NCI-H2196 treated with DMSO at 0.1 percent for 48 hours (cell line): ENCODE measurements around the gene SEPTIN8.
"Not testable (repeated sequence)": the region's sequence is repeated elsewhere in the genome, so short reads cannot be mapped to it uniquely, and the experiment has no call there.

ENCODE experiments used
- DNase-seq: peaks from one replicate; lab custom pipeline; 2025; ENCODE audit not compliant: unreplicated experiment; lab: John Stamatoyannopoulos, UW

The SEPTIN8 gene

DNA sequence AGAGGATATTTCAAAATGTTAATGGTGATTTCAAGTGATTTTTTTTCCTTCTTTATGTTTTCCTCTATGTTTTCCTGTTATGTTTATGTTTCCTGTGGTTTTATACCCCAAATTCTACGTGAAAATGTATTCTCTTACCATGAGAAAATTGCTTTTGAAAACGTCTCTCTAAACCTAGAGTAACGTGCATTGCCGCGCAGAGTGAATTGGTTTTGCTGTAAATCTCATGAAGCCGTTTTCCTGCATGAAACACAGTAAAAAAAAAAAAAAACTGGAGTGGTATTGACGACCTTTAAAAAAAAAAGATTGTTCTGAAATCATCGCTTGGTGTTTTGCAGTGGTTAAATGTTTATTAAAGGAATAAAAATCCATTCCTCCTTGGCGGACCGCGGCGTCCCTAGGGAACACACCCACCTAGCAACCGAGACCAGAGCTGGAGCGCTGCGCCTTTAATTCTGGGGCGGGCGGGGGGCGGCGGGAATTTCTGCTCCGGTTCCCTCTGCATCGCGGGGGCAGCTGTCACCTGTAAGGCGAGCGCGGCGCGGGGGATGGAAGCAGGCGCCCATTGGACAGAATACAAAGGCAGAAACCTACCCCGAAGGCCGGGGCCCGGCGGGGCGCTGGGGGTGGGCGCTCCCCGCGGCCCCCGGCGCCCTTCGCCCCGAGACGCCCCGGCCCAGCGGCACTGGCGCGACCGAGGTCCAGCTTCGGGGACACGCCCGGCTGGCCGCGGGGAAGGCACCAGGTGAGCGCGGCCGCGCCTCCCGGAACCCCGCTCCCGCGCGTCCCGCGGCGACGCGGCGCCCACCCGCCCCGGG is 36.0 kb upstream of the SEPTIN8 start, which contains the start of gene SOWAHA:
Gene SOWAHA, plus strand, starts transcription at position 522 of the 818 bp plus-strand sequence. CDS start 320 bp downstream, outside the sequence.
- DNase-seq = no peak

- DNase-seq = no peak
These were observed 35.2 kb upstream of the SEPTIN8 start for GRCh38 chr5:132812123-132812765.

DNA sequence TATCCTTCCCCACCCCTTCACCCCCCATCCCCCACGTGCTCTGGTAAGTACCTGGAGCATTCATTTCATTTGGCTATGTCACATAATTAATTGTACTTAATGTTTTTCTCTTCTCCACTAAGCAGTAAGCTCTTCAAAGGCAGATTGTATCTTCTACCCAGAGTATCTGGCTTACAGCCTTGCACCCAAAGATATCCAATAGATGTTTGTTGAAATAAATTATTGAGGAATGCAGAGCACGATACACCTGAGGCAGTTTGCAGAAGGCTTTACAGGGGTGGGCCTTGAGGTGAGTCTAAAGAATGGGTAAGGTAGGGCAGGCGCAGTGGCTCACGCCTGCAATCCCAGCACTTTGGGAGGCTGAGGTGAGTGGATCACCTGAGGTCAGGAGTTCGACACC is 33.6 kb upstream of the SEPTIN8 start:
- DNase-seq = no peak

DNA sequence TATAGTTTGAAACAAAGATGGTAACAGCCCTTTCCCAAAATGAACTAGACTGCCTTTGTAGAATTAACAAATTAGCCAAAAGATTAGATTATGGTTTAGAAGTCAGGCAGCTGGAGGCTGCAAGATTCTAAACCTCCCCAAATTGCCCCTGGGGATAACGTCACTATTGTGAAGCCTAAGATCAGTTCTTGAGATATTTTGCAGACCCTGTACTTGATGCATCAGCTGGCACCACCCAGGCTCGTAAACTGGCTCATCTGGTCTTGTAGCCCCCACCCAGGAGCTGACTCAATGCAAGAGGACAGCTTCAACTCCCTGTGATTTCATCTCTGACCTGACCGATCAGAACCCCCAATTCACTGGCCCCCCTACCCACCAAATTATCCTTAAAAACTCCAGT is 31.8 kb upstream of the SEPTIN8 start:
- DNase-seq = no peak

- DNase-seq = no peak
These were observed 31.4 kb upstream of the SEPTIN8 start for GRCh38 chr5:132808448-132808847.

GRCh38 chr5:132807163-132807838 is 30.3 kb upstream of the SEPTIN8 start:
- no peak for DNase-seq

GRCh38 chr5:132806804-132807162 is 29.7 kb upstream of the SEPTIN8 start:
- not testable (repeated sequence) for DNase-seq

GRCh38 chr5:132805872-132806271 is 28.8 kb upstream of the SEPTIN8 start:
- not testable (repeated sequence) for DNase-seq

- not testable (repeated sequence) for DNase-seq
These were observed 27.2 kb upstream of the SEPTIN8 start for GRCh38 chr5:132804219-132804618.

DNA sequence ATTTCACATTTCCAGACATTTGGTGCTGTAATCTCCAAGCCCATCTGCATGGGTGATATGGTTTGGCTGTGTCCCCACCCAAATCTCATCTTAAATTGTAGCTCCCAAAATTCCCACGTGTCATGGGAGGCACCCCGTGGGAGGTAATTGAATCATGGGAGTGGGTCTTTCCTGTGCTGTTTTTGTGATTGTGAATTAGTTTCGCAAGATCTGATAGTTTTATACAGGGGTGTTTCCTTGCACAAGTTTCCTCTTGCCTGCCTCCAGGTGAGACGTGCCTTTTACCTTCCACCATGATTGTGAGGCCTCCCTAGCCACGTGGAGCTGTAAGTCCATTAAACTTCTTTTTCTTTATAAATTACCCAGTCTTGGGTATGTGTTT is 25.6 kb upstream of the SEPTIN8 start:
- DNase-seq = not testable (repeated sequence)

DNA sequence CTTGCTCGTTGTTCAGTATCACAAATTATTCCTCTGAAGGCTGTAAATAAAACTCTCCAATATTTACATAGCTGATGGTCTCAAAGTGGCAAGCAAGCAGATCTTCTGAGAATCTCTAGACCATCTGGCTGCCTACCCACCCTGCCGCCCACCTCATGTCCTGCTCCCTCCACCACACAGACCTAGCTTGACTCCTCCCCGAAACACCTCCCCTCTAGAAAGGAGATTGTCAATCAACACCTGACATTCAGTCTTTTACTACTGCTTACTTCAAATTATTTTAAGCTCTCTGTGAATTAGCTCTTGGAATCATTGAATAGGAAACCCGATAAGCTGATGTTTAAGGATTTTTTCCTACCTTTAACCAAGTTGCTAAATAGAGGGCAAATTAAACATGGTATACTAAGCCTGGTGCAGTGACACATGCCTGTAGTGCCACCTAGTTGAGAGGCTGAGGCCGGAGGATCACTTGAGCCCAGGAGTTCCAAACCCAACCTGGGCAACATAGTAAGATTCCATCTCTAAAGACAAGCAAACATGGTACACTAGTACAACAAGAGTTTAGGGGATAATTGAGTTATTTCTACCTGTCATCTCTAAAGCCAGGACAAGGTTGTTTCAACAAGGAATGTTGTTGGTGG is 25.1 kb upstream of the SEPTIN8 start:
- DNase-seq = no peak

DNA sequence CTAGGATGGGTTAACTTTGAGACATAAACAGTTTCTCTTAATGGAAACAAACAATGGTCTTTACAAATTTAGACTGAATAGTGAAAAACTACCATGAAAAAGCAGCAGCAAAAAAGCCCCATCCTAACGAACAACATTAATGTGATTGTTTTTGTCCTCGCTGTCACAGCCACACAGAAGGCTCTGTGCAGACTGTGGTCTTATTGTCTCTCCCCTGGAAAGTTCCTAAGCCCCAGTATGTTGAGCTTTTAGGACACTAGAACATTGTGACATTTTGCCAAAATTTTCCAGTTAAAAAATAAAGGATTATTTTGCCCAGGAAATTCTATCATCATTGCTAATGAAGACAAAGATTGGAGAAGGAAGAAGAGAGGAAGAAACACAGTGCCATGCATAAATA is 23.5 kb upstream of the SEPTIN8 start:
- DNase-seq = no peak

GRCh38 chr5:132799392-132799791 is 22.4 kb upstream of the SEPTIN8 start:
- DNase-seq = no peak

DNA sequence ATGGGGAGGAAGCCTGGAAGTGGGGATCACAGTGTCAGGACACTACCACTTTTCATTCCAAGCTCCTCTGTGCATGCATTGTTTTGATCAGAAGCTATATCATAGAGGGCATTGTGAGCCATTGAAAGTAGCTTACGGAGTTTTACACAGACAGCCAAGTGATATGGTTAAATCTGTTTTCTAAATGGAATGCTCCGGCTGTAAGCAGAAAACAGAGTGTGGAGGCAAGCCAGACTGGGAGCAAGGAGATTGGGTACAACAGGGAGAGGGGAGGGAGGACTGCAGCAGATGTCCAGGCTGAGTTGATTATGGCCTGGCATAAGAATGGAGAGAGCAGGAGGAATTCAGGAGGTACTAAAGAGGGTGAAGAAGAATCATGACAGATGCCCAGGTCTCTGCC is 20.6 kb upstream of the SEPTIN8 start:
- DNase-seq = no peak

- no peak for DNase-seq
These were observed 14.0 kb upstream of the SEPTIN8 start for GRCh38 chr5:132791026-132791425.

DNA sequence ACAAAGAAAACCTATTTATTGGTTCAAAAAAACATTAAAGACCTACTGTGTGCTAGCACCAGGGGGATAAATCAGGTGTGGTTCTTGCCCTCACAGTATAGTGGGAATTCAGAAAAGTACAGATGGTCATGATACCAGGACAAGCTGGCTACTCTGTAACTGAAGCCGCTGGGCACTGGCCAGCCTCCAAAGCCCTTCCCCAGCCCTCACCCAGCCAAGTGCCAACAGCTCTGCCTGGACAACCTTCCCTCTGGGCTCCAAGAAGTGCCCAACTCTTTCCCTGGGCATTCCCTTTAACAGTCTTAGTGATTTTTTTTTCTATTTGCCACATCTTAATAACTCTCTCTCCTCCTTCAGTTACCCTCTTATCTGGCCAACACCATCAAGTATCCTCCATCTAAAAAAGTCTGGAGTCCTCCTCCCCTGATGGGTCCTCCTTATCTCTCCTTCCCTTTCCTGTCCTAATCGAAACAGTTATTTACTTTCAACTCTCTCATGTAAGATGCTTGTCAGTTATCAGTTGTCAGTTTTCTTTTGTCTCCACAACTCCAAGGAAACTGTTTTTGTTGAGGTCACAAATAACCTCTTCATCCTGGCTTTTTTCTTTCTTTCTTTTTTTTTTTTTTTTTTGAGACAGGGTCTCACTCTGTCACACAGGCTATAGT is 13.3 kb upstream of the SEPTIN8 start:
- no peak for DNase-seq

- DNase-seq = no peak
These were observed 12.2 kb upstream of the SEPTIN8 start for GRCh38 chr5:132788990-132789886.

- no peak for DNase-seq
These were observed 11.5 kb upstream of the SEPTIN8 start for GRCh38 chr5:132788508-132788907.

- DNase-seq = no peak
These were observed 10.0 kb upstream of the SEPTIN8 start for GRCh38 chr5:132787076-132787475.

- no peak for DNase-seq
These were observed 8.8 kb upstream of the SEPTIN8 start for GRCh38 chr5:132785864-132786263.
